ENCODE results near the gene SEMA3C. TPM values are rescaled to one million over a fixed set of nuclear protein-coding genes. Genes with fewer than 3 reads are reported as not detected.

Gene SEMA3C
- total RNA-seq, 2 experiments from 2014 or later, result not detected

DNA sequence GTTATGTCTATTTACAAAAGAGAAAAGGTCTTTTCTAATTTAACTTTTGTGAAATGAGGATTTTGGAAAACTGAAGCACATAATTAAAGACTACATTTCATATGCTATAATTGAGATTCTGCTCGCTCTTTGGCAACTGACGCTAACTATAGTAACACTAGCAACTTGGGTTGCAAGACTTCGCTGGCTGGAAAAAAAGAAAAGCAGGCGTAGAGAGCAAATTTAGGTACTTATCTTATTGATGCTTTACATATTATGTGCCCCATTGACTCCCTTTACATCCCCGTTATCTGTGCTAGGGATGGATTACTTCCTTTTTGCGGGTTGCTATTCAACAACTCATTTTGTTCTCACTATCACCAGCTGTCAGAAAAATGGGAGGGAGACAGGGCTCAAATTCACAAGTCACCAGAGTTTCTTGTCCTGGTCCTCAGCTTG is 10.5 kb downstream of the SEMA3C start:
- no peak overlapping the region for H3K27ac Mint-ChIP-seq
- H3K27me3 Mint-ChIP-seq, result peaks cover 2% of the 10 kb centered on the region
- no peaks in the 10 kb centered on the region for H3K9me3 Mint-ChIP-seq
- no peaks in the 10 kb centered on the region for H3K4me1 Mint-ChIP-seq
- H3K36me3 Mint-ChIP-seq, result no peaks in the 10 kb centered on the region
- H3K4me3 Mint-ChIP-seq, result no peak overlapping the region
- DNase-seq, result no peak

DNA sequence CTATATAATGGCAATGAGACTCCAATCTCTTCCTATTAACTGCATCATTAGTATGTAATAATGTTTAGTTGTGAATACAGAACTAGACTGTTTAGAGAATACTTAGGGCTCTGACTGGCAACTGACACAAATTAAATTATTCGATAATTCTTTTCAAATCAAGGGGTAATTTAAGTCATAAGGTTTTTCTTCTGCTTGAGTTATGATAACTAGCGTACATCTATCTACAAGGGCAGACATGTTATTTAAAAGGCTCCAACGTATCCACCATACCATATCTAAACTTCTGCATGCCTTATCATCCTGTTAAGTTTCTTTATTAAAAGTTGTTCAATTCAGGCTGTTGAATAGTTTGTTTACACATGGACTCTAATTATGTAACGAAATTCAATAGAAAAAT is 11.2 kb downstream of the SEMA3C start:
- Mint-ChIP-seq H3K4me1 (no peaks in the 10 kb centered on the region), H3K27ac (no peak overlapping the region), H3K27me3 (peaks cover 2% of the 10 kb centered on the region), H3K4me3 (no peak overlapping the region), H3K36me3 (no peaks in the 10 kb centered on the region), H3K9me3 (no peaks in the 10 kb centered on the region)
- no peak for DNase-seq

DNA sequence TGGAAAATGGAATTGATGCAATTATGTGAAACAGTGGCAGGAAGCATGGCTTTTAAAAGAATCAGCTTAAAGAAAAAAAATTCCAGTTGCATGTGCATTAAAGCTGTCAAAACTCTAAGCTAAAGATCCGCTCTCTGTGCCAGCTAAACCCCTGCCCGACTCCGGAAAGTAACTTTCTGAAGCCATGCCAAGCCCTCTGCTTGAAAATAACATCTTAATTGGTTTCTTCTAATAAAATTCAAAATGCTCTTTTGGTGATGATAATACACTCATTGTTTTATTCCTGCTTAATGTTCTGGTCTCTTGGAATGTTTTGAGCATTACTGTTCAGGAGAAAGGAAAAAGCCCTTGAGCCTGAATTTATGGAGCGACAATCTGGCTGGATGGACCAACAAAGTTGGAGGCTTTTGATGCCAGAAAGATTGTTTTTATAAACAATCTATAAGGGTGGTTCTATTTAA is 11.7 kb downstream of the SEMA3C start:
- Mint-ChIP-seq H3K4me3 (no peak overlapping the region), H3K9me3 (no peaks in the 10 kb centered on the region), H3K27ac (no peak overlapping the region), H3K27me3 (peaks cover 2% of the 10 kb centered on the region), H3K36me3 (no peaks in the 10 kb centered on the region), H3K4me1 (no peaks in the 10 kb centered on the region)
- no peak for DNase-seq

DNA sequence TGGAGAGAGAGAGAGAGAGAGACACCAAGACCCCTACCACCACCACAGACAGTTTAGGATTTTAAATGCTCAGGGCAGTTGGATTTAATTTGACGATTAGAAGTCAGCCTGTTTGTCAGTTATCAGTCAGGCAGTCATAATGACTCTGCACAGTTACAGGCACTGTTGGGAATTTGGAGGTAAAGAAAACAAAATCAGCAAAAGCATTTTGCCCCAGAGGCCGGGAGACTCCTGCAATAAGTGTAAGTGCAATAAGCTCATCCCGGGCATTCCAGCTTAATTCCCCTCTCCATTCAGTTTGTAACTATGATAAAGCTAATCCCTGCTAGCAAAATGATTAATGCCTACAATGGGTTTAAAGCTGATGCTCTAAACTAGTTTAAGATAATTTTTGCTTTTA is 13.5 kb downstream of the SEMA3C start:
- no peaks in the 10 kb centered on the region for H3K9me3 Mint-ChIP-seq
- H3K27ac Mint-ChIP-seq, result no peak overlapping the region
- peaks cover 2% of the 10 kb centered on the region for H3K27me3 Mint-ChIP-seq
- DNase-seq, result no peak
- no peaks in the 10 kb centered on the region for H3K36me3 Mint-ChIP-seq
- H3K4me3 Mint-ChIP-seq, result no peak overlapping the region
- no peaks in the 10 kb centered on the region for H3K4me1 Mint-ChIP-seq

DNA sequence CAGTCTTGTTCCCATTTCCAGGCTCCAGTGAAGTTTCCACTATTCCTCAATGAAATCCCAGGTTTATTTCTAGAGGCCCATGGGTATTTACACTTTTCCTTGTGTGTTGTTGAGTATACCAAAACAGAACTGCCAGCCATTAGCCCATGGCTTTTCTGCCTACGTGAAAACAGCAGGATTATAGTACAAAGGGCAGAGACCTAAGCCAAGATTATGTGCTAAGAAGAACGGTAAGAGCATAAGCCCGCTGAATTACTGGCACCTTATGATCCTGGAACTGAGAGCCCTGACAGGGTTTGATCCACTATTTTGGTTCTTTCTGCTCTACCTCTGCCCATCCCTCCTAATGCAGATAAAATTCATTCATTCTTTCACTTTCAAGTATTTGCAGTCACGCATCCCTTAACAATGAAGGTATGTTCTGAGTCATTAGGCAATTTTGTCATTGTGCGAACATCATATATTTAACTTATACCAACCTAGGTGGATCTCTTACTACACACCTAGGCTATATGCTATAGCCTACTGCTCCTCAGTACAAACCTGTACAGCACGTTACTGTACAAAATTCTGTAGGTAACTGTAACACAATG is 16.0 kb downstream of the SEMA3C start:
- Mint-ChIP-seq H3K36me3 (no peaks in the 10 kb centered on the region), H3K9me3 (no peaks in the 10 kb centered on the region), H3K27ac (no peak overlapping the region), H3K27me3 (no peaks in the 10 kb centered on the region), H3K4me3 (no peak overlapping the region), H3K4me1 (no peaks in the 10 kb centered on the region)
- no peak for DNase-seq

DNA sequence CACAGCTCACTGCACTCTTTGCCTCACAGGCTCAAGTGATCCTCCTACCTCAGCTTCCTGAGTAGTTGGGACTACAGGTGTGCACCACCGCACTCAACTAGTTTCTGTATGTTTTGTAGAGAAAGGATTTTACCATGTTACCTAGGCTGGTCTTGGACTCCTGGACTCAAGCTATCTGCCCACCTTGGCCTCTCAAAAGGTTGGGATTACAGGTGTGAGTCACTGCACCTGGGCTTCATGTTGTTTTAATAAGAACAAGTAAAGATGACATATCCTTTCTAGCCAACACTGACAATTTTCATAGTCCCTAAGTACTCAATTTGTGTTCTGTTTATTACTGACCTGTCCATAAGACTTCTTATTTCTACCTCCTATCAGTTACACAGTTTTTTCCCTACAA is 16.8 kb downstream of the SEMA3C start:
- no peaks in the 10 kb centered on the region for H3K36me3 Mint-ChIP-seq

DNA sequence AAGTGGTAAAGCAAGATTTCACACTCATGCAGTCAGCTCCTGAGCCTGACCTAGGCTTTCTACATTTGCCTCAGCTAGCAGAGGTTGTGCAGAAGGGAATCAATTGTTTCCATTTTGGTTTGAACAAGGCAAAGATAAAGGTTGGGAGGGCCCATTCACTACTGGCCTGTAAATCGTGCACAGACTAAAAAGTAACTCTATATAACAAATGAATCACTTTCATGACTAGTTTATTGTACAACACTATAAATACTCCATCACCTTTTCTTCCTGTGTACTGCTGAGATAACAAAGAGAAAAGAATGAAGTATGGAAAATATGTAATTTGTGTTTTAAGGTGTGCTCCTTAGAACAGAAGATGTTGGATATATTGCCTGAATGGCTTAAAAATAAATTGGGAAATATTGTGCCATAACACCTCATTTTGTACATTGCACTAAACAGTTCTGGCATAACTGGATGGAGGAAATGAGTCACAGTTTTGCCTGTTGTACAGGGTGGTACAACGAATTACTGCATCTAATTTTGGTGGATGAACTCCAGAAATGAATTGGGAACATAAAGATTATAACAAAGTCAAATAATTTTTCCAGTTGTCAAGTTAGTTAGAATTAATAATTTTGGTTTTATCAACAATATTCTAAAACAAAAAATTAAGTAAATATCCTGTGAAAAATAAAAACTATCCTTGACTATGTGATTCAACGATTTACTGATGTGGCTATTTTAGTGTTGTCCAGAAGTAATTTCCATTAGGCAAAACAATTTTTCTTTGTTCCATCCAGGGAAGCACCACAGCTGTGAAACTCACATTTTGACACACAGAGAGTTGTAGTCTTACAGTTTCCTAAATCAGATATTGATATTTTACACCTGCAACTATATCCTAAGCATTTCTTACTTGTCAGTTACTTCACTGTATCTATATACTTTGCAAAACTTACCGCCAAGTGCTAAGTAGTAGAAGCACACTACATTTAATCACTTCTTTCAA is 18.0 kb downstream of the SEMA3C start:
- H3K9me3 Mint-ChIP-seq, result no peaks in the 10 kb centered on the region

More for the DNA sequence above, 16.8 kb downstream of the SEMA3C start:
- Mint-ChIP-seq H3K27me3 (no peaks in the 10 kb centered on the region), H3K4me1 (no peaks in the 10 kb centered on the region), H3K9me3 (no peaks in the 10 kb centered on the region), H3K4me3 (no peak overlapping the region), H3K27ac (no peak overlapping the region)
- DNase-seq, result no peak

DNA sequence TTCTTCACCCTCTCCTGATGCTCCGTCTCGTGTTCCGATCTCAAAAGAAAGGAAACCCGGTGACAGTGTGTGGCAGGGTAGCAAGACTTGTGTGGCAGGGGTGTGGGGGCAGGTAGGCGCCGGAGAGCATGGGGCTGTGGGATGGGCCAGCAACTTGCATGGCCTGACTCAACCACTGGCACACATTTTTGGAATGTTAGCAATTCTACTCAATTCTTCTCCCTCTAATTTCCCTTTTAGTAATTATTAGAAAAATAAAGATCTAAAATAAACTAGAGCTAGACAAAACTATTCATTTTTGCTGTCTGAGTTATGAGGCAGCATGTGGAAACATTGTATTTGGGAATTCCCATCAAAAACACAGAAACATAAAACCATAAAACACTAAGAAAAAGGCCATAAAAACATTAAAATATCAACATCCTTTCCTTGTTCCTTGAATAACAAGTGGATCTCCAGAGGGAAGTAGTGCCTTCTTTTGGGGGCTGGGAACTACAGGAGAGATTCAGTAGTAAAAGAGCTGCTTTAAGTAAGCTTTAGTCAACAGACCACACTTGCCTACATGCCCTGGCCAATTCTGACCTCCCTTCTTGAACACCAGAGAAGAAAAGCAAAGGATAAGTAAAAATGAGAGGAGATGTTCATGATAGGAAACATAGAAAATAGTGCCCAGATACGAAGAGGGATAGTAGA is 21.8 kb downstream of the SEMA3C start:
- no peak overlapping the region for H3K4me3 Mint-ChIP-seq
- no peaks in the 10 kb centered on the region for H3K4me1 Mint-ChIP-seq
- H3K9me3 Mint-ChIP-seq, result no peaks in the 10 kb centered on the region
- H3K27ac Mint-ChIP-seq, result no peak overlapping the region
- H3K36me3 Mint-ChIP-seq, result no peaks in the 10 kb centered on the region
- no peaks in the 10 kb centered on the region for H3K27me3 Mint-ChIP-seq
- no peak for DNase-seq

More for the DNA sequence above, 18.0 kb downstream of the SEMA3C start:
- H3K4me3 Mint-ChIP-seq, result no peak overlapping the region
- no peaks in the 10 kb centered on the region for H3K36me3 Mint-ChIP-seq
- H3K27ac Mint-ChIP-seq, result no peak overlapping the region
- no peak for DNase-seq
- H3K27me3 Mint-ChIP-seq, result no peaks in the 10 kb centered on the region
- H3K4me1 Mint-ChIP-seq, result no peaks in the 10 kb centered on the region

DNA sequence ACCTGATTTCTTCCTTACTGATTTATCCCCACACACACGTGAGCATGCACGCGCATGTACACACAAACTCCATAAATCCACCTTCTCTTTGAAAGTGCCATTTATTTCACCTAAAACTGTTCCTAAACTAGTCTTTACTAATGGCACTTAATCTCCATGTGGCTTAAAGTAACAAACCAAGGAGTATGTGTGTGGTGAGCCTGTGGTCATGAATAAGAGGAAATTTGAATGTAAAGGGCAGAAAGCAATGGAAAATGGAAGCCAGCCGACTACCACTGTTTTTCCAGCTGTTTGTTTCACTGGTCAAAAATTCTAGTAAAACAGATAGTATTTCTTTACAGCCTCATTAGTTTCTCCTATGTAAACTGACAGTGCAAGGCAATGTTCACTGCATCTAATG is 23.8 kb downstream of the SEMA3C start:
- H3K36me3 Mint-ChIP-seq, result no peaks in the 10 kb centered on the region
- H3K27me3 Mint-ChIP-seq, result no peaks in the 10 kb centered on the region
- no peak overlapping the region for H3K27ac Mint-ChIP-seq
- H3K9me3 Mint-ChIP-seq, result no peaks in the 10 kb centered on the region
- no peaks in the 10 kb centered on the region for H3K4me1 Mint-ChIP-seq
- no peak overlapping the region for H3K4me3 Mint-ChIP-seq
- DNase-seq, result no peak

DNA sequence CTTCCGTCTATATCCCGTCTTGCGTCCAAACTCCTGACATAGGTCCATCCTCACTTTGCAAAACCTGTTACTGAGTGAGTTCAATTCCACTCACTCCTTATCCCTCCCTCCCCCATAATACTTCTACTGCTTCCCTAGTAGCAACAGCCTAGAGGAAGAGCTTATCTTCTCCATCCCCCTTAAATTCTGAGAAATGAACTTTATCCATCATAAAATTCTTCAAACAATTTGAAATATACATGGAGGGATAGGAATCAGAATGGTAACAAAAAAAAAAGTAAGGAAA is 27.6 kb downstream of the SEMA3C start:
- H3K36me3 Mint-ChIP-seq, result no peaks in the 10 kb centered on the region
- H3K9me3 Mint-ChIP-seq, result no peaks in the 10 kb centered on the region
- H3K27ac Mint-ChIP-seq, result no peak overlapping the region
- H3K27me3 Mint-ChIP-seq, result no peaks in the 10 kb centered on the region
- DNase-seq, result no peak
- no peak overlapping the region for H3K4me3 Mint-ChIP-seq
- no peaks in the 10 kb centered on the region for H3K4me1 Mint-ChIP-seq

DNA sequence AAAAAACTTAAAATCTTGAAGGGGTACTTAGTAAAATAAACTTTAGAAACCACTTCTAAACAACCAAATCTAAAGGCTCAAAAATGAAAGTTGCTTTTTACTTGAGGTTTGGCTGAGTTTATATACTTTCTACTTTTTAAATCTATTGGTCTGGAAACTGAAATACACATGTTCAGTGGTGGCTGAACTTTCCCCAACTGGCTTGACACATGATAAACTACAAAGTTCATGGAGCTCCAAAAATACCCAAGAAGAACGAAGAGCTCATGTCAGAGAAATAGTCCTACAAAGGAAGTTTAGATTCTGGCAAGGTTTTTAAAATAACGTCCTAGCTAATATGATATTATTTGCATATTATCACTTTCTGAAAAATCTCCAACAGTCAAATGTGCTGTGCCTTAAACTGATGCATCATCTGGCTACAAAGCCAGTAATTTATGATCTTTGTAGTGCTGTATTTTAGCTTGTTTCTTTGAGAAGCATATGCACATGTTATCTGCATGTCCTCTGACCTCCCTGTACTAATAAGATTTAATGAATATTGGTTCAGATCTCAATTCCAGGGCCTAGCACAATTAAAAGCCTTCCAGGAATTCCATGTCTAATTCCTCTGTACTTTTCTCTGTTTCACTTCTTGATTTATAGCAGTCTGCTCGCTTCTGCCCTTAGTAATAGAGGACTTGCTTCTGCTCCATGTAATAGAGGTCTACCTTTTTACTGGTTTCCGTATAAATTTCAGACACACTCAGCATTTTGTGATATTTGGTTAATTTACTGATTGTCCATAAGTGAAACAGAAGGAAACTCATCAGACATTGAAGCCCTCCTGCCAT is 28.2 kb downstream of the SEMA3C start:
- no peak for DNase-seq
- H3K4me3 Mint-ChIP-seq, result no peak overlapping the region
- H3K9me3 Mint-ChIP-seq, result no peaks in the 10 kb centered on the region
- no peaks in the 10 kb centered on the region for H3K36me3 Mint-ChIP-seq
- H3K27me3 Mint-ChIP-seq, result no peaks in the 10 kb centered on the region
- H3K27ac Mint-ChIP-seq, result no peak overlapping the region
- no peaks in the 10 kb centered on the region for H3K4me1 Mint-ChIP-seq

DNA sequence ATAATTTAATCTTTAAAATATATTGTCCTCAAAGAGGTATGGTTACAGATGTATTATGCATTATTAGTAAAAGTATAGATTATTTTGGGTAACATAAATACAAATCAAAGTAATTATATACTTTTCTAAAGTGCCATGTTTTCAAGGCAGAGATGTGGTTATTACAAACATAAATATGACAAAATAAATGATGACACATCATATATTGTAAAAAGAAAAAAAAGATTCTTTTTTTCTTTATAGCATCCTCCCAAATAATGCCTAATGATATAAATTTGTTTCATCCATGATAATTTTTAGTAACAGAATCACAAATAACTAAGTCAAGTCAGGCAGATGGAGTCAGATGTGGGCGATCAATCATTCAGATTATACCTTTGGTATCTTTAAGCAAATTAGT is 29.3 kb downstream of the SEMA3C start:
- Mint-ChIP-seq H3K4me3 (no peak overlapping the region), H3K27me3 (no peaks in the 10 kb centered on the region), H3K27ac (no peak overlapping the region), H3K4me1 (no peaks in the 10 kb centered on the region), H3K9me3 (no peaks in the 10 kb centered on the region), H3K36me3 (no peaks in the 10 kb centered on the region)
- no peak for DNase-seq

DNA sequence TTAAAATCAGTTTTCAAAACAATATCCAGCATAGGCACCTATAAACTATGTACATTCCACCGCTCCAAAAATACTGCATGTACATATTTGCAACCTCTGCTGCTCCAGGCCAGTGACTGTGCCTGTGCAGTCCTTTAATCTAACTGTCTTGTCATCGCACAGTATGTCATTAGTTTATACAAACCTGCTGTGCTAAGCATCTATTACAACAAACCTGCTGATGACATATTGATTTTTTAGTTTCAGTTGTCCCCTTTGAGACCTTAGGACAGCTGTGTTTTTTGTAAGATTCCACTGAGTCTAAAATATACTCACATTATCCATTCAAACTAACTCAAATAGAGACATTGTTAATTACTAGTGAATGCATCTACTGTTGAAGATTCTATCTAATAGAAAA is 33.1 kb downstream of the SEMA3C start:
- no peak overlapping the region for H3K27ac Mint-ChIP-seq
- no peak for DNase-seq
- no peaks in the 10 kb centered on the region for H3K4me1 Mint-ChIP-seq
- H3K4me3 Mint-ChIP-seq, result no peak overlapping the region
- H3K36me3 Mint-ChIP-seq, result no peaks in the 10 kb centered on the region
- H3K27me3 Mint-ChIP-seq, result no peaks in the 10 kb centered on the region
- H3K9me3 Mint-ChIP-seq, result no peaks in the 10 kb centered on the region

DNA sequence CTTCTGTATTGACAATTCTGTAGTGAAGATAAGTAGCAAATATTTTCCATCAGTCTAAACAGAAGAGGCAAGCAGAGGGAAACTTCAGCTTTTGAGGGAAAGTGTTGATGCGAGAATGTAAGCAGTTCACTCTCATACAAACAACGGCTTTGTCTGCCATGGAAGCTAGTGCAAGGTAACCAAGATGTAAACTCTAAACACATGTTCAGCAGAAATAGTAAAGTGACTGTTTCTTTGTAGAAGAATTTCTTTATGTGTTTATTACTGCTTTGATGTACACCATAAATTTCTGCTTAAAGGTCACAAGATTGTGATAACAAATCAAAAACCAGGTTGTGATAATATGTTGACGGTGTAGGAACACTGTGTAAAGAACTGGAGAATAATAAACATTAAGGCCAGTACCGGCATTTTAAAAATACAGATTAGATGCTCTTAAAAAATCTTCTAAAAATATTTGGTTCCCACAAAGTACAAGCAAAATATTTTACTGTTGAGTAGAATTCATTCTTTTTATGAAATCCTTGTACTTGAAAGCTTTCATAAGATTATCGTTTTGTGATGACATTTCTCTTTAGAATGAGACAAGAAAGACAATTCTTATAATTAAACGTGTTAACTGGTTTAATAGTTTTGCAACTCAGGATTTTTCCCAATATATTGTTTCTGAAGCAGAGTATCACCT is 34.2 kb downstream of the SEMA3C start:
- no peak overlapping the region for H3K27ac Mint-ChIP-seq
- H3K36me3 Mint-ChIP-seq, result no peaks in the 10 kb centered on the region
- H3K4me1 Mint-ChIP-seq, result no peaks in the 10 kb centered on the region
- H3K9me3 Mint-ChIP-seq, result no peaks in the 10 kb centered on the region
- no peak for DNase-seq
- no peaks in the 10 kb centered on the region for H3K27me3 Mint-ChIP-seq
- H3K4me3 Mint-ChIP-seq, result no peak overlapping the region
